H9 (cell line): Measurements from ENCODE around the gene CALR3. TPM values are rescaled to one million over a fixed set of nuclear protein-coding genes. Genes with fewer than 3 reads are reported as not detected.

Source experiments
- DNase-seq: peaks from one replicate; pipeline ENCODE4 v3.0.0-alpha.2; 2017
- H2AFZ ChIP-seq: one replicate; pipeline ENCODE4 v1.6.1; 2013; ENCODE audit warnings: mild to moderate bottlenecking, low read length, control low read depth, moderate library complexity
- H2AK5ac ChIP-seq: 2 replicates; pipeline ENCODE4 v1.6.1; 2013; ENCODE audit warnings: low read length, control low read depth, mixed read lengths; ENCODE audit not compliant: insufficient read length
- H2BK120ac ChIP-seq: one replicate; pipeline ENCODE4 v1.6.1; 2013; ENCODE audit warnings: low read depth, mild to moderate bottlenecking, low read length, control low read depth, inconsistent platforms; ENCODE audit not compliant: poor library complexity, severe bottlenecking
- H2BK12ac ChIP-seq: 2 replicates; pipeline ENCODE4 v1.6.1; 2013; ENCODE audit warnings: low read length, control low read depth, mixed read lengths, low read depth; ENCODE audit not compliant: insufficient read length
- H2BK15ac ChIP-seq: 2 replicates; pipeline ENCODE4 v1.6.1; 2013; ENCODE audit warnings: low read depth, low read length, control low read depth
- H2BK20ac ChIP-seq: one replicate; pipeline ENCODE4 v1.6.1; 2013; ENCODE audit warnings: low read depth, mild to moderate bottlenecking, low read length, control low read depth, inconsistent platforms; ENCODE audit not compliant: poor library complexity, severe bottlenecking
- H2BK5ac ChIP-seq: 2 replicates; pipeline ENCODE4 v1.6.1; 2013; ENCODE audit warnings: low read length, control low read depth, mixed read lengths; ENCODE audit not compliant: insufficient read length
- H3K14ac ChIP-seq: 2 replicates; pipeline ENCODE4 v1.6.1; 2013; ENCODE audit warnings: low read length, control low read depth; ENCODE audit not compliant: insufficient read depth
- H3K18ac ChIP-seq: 2 replicates; pipeline ENCODE4 v1.6.1; 2013; ENCODE audit warnings: low read depth, mild to moderate bottlenecking, mixed read lengths, low read length, control low read depth; ENCODE audit not compliant: insufficient read length
- H3K23ac ChIP-seq: 2 replicates; pipeline ENCODE4 v1.6.1; 2013; ENCODE audit warnings: low read length, control low read depth, mixed read lengths, low read depth; ENCODE audit not compliant: insufficient read length
- H3K23me2 ChIP-seq: 2 replicates; pipeline ENCODE4 v1.6.1; 2013; ENCODE audit warnings: low read depth, mild to moderate bottlenecking, mixed read lengths, low read length, control low read depth; ENCODE audit not compliant: insufficient read length, poor library complexity, severe bottlenecking
- H3K27ac ChIP-seq: 2 replicates; pipeline ENCODE4 v1.5.1; 2013; ENCODE audit warnings: low read length, control low read depth, mixed read lengths, low read depth; ENCODE audit not compliant: insufficient read length
- H3K27me3 ChIP-seq: 2 replicates; pipeline ENCODE4 v1.6.1; 2013; ENCODE audit warnings: low read length, control low read depth, inconsistent platforms; ENCODE audit not compliant: insufficient read depth
- H3K4ac ChIP-seq: 2 replicates; pipeline ENCODE4 v1.6.1; 2013; ENCODE audit warnings: low read depth, mild to moderate bottlenecking, control low read depth, inconsistent platforms, low read length, moderate library complexity
- H3K4me1 ChIP-seq: 2 replicates; pipeline ENCODE4 v1.6.1; 2013; ENCODE audit warnings: low read length, control low read depth, inconsistent platforms; ENCODE audit not compliant: insufficient read depth
- H3K4me2 ChIP-seq: 2 replicates; pipeline ENCODE4 v1.6.1; 2013; ENCODE audit warnings: low read length, control low read depth, mixed read lengths; ENCODE audit not compliant: insufficient read length, insufficient read depth
- H3K56ac ChIP-seq: 2 replicates; pipeline ENCODE4 v1.6.1; 2013; ENCODE audit warnings: low read depth, mild to moderate bottlenecking, mixed read lengths, low read length, control low read depth; ENCODE audit not compliant: insufficient read length
- H3K79me1 ChIP-seq: 2 replicates; pipeline ENCODE4 v1.6.1; 2013; ENCODE audit warnings: low read depth, mild to moderate bottlenecking, moderate library complexity, low read length, control low read depth, inconsistent platforms; ENCODE audit not compliant: insufficient read depth, poor library complexity, severe bottlenecking
- H3K79me2 ChIP-seq: 2 replicates; pipeline ENCODE4 v1.6.1; 2013; ENCODE audit warnings: low read length, control low read depth, inconsistent platforms; ENCODE audit not compliant: insufficient read depth
- H3K9ac ChIP-seq: 2 replicates; pipeline ENCODE4 v1.6.1; 2013; ENCODE audit warnings: low read length, control low read depth, mixed read lengths; ENCODE audit not compliant: insufficient read length; ENCODE audit errors: extremely low read depth
- H3K9me3 ChIP-seq: one replicate; pipeline ENCODE4 v1.6.1; 2013; ENCODE audit warnings: low read depth, low read length, inconsistent platforms; ENCODE audit not compliant: control insufficient read depth
- H3T11ph ChIP-seq: one replicate; pipeline ENCODE4 v1.6.1; 2013; ENCODE audit warnings: mild to moderate bottlenecking, low read length, control low read depth, inconsistent platforms
- H4K20me1 ChIP-seq: one replicate; pipeline ENCODE4 v1.6.1; 2013; ENCODE audit not compliant: control insufficient read depth, insufficient read length, insufficient read depth
- H4K5ac ChIP-seq: 2 replicates; pipeline ENCODE4 v1.6.1; 2013; ENCODE audit warnings: low read depth, mild to moderate bottlenecking, mixed read lengths, low read length, control low read depth; ENCODE audit not compliant: insufficient read length
- H4K8ac ChIP-seq: replicated peaks from 2 replicates; pipeline ENCODE4 v1.6.1; 2013; ENCODE audit warnings: low read length, control low read depth, mixed read lengths, low read depth; ENCODE audit not compliant: insufficient read length
- H4K91ac ChIP-seq: 2 replicates; pipeline ENCODE4 v1.6.1; 2013; ENCODE audit warnings: low read depth, mild to moderate bottlenecking, moderate library complexity, mixed read lengths, low read length, control low read depth; ENCODE audit not compliant: insufficient read length
- H3K27ac Mint-ChIP-seq, 3 experiments: 2 replicates in 2 of 3; 3 replicates in 1 of 3; pipeline ENCODE4 v1.8.0; 2020 to 2021; ENCODE audit warnings: mixed read lengths in 3 of 3, mild to moderate bottlenecking in 1 of 3, moderate library complexity in 1 of 3
- H3K27me3 Mint-ChIP-seq: 2 replicates; pipeline ENCODE4 v1.8.0; 2021; ENCODE audit warnings: low read depth, mild to moderate bottlenecking, moderate library complexity, mixed read lengths
- H3K36me3 Mint-ChIP-seq, 3 experiments: 2 replicates in 2 of 3; 3 replicates in 1 of 3; pipeline ENCODE4 v1.8.0; 2020 to 2021; ENCODE audit warnings: low read depth in 3 of 3, mixed read lengths in 3 of 3; ENCODE audit not compliant: insufficient read depth in 1 of 3
- H3K4me1 Mint-ChIP-seq, 2 experiments: 2 replicates each; pipeline ENCODE4 v1.8.0; 2020; ENCODE audit warnings: mixed read lengths in 2 of 2
- H3K4me3 Mint-ChIP-seq, 2 experiments: 2 replicates in 1 of 2; 3 replicates in 1 of 2; pipeline ENCODE4 v1.8.0; 2020 to 2021; ENCODE audit warnings: mild to moderate bottlenecking in 2 of 2, mixed read lengths in 2 of 2, moderate library complexity in 1 of 2
- H3K9me3 Mint-ChIP-seq, 2 experiments: 2 replicates in 1 of 2; 3 replicates in 1 of 2; pipeline ENCODE4 v1.8.0; 2020; ENCODE audit warnings: mild to moderate bottlenecking in 2 of 2, mixed read lengths in 2 of 2, moderate library complexity in 1 of 2
- CTCF ChIP-seq: fragments of 200-600 bp; sonication (generic); conservative IDR thresholded peaks from 3 replicates; pipeline ENCODE4 v1.8.0; 2021; ENCODE audit warnings: antibody characterized with exemption, mild to moderate bottlenecking
- WGBS: extraction: QIAGEN DNeasy Blood & Tissue Kit; methylation state at CpG from one replicate; pipeline ENCODE4 v1.1.7; 2013; ENCODE audit warnings: missing lambda C conversion rate, low lambda C conversion rate, mixed read lengths; ENCODE audit not compliant: insufficient read length; ENCODE audit errors: extremely low coverage; 5-methylcytosine and 5-hydroxymethylcytosine counted together
- total RNA-seq: library from RNA; stranded (reverse); gene quantifications from 2 replicates; pipeline ENCODE4 v1.2.1, GENCODE V29; 2021

Gene CALR3
- total RNA-seq, 1 experiment from 2014 or later = 0.44 TPM

GRCh38 chr19:16518061-16518460 is 22.1 kb upstream of the CALR3 start:
- H3K14ac ChIP-seq = no peak overlapping the region
- Mint-ChIP-seq H3K9me3 (no peaks in the 10 kb centered on the region), H3K27ac (no peak overlapping the region; a peak in 1 of 7 replicates), H3K4me3 (no peak overlapping the region), H3K27me3 (no peaks in the 10 kb centered on the region), H3K4me1 (no peaks in the 10 kb centered on the region), H3K36me3 (peaks cover 39 to 69% (median 58%) of the 10 kb centered on the region in 3 experiments; a peak in 6 of 7 replicates)
- H4K5ac ChIP-seq = no peak overlapping the region
- no peak overlapping the region for H2BK5ac ChIP-seq
- H3K56ac ChIP-seq = no peak overlapping the region
- H4K20me1 ChIP-seq = peaks cover 3% of the 10 kb centered on the region
- no peak overlapping the region for H3K4ac ChIP-seq
- H2BK120ac ChIP-seq = no peak overlapping the region
- no peaks in the 10 kb centered on the region for H3K27me3 ChIP-seq
- no peak overlapping the region for H3K9ac ChIP-seq
- no peak overlapping the region for H3T11ph ChIP-seq
- H2BK12ac ChIP-seq = no peak overlapping the region
- no peaks in the 10 kb centered on the region for H3K23me2 ChIP-seq
- H2BK15ac ChIP-seq = no peak overlapping the region
- no peaks in the 10 kb centered on the region for H3K4me1 ChIP-seq
- no peak for TF ChIP-seq CTCF
- no peak overlapping the region for H4K91ac ChIP-seq
- no peak overlapping the region for H2AK5ac ChIP-seq
- H2AFZ ChIP-seq = no peak overlapping the region
- H3K4me2 ChIP-seq = no peak overlapping the region
- H4K8ac ChIP-seq = no peak overlapping the region
- H3K27ac ChIP-seq = no peak overlapping the region
- no peaks in the 10 kb centered on the region for H3K79me2 ChIP-seq
- no CpG with 5 or more reads among the region's 14 CpGs for WGBS
- no peaks in the 10 kb centered on the region for H3K9me3 ChIP-seq
- no peak for DNase-seq
- no peak overlapping the region for H3K23ac ChIP-seq
- no peaks in the 10 kb centered on the region for H3K79me1 ChIP-seq
- H3K18ac ChIP-seq = no peak overlapping the region
- H2BK20ac ChIP-seq = no peak overlapping the region
